Tibial nerve (tissue), 4 donors: Measurements from ENCODE around the gene SDCBP2. TPM values are rescaled to one million over a fixed set of nuclear protein-coding genes. Genes with fewer than 3 reads are reported as not detected.

Source experiments
- DNase-seq, 2 donors: peaks; one replicate each; pipeline ENCODE4 v3.0.0-alpha.2; 2019; ENCODE audit warnings: low spot score in 2 of 2
- H3K27ac ChIP-seq, 4 donors: fragments of 200-600 bp; sonication (generic) in 3 of 4; one replicate each; pipeline ENCODE4 v1.5.1; 2017 to 2019; ENCODE audit warnings: mild to moderate bottlenecking in 1 of 4
- H3K27me3 ChIP-seq, 2 donors: fragments of 200-600 bp; sonication (generic) in 1 of 2; one replicate each; pipeline versions ENCODE4 v1.5.1 to v1.6.0; 2017 to 2019
- H3K36me3 ChIP-seq, 3 donors: fragments of 200-600 bp; sonication (generic); one replicate each; pipeline ENCODE4 v1.5.1; 2018 to 2019
- H3K4me1 ChIP-seq, 4 donors: fragments of 200-600 bp; sonication (generic) in 3 of 4; one replicate each; pipeline ENCODE4 v1.5.1; 2017 to 2019
- H3K4me3 ChIP-seq, 4 donors: fragments of 200-600 bp; sonication (generic) in 3 of 4; one replicate each; pipeline ENCODE4 v1.5.1; 2017 to 2019; ENCODE audit warnings: mild to moderate bottlenecking in 1 of 4, moderate library complexity in 1 of 4
- H3K9me3 ChIP-seq, 4 donors: fragments of 200-600 bp; sonication (generic) in 3 of 4; one replicate each; pipeline ENCODE4 v1.5.1; 2017 to 2019
- EP300 ChIP-seq, 2 donors: sonication (generic); formaldehyde crosslinking; IDR thresholded peaks; one replicate each; pipeline ENCODE4 v1.6.1; 2017; ENCODE audit warnings: antibody characterized with exemption in 2 of 2, mild to moderate bottlenecking in 1 of 2
- POLR2A ChIP-seq, 2 donors: fragments of 450-650 bp; IDR thresholded peaks; one replicate each; pipeline ENCODE4 v1.6.1; 2017; ENCODE audit warnings: antibody characterized with exemption in 2 of 2, mild to moderate bottlenecking in 2 of 2, moderate library complexity in 2 of 2
- WGBS, 2 donors: methylation state at CpG; one replicate each; pipeline ENCODE4 v1.1.5; 2018; 5-methylcytosine and 5-hydroxymethylcytosine counted together
- total RNA-seq, 4 donors: library from RNA; depleted of rRNA; stranded (reverse); fragments of >200 nt; gene quantifications; one replicate each; pipeline ENCODE4 v1.1.0, GENCODE V29; 2016
- TF ChIP-seq, protein P1 (sequence below), 5 experiments: fragments of 200-600 bp in 3 of 5; fragments of 450-650 bp in 2 of 5; sonication (generic) in 3 of 5; IDR thresholded peaks; one replicate each; pipeline ENCODE4 v1.5.1; 2016 to 2019; ENCODE audit warnings: antibody characterized with exemption in 5 of 5, mild to moderate bottlenecking in 3 of 5, moderate library complexity in 2 of 5

Gene SDCBP2
- total RNA-seq, 4 donors from 2014 or later: 1.9 to 4.2 (median 2.9) TPM

- peaks cover 0 to 4% (median 0%) of the 10 kb centered on the region in 3 donors for H3K36me3 ChIP-seq
- H3K4me3 ChIP-seq: no peak overlapping the region
- DNase-seq: no peak
- no peak overlapping the region for H3K27ac ChIP-seq
- no peaks in the 10 kb centered on the region for H3K27me3 ChIP-seq
- no peaks in the 10 kb centered on the region for H3K4me1 ChIP-seq
- no peaks in the 10 kb centered on the region for H3K9me3 ChIP-seq
- TF ChIP-seq, protein P1, sequence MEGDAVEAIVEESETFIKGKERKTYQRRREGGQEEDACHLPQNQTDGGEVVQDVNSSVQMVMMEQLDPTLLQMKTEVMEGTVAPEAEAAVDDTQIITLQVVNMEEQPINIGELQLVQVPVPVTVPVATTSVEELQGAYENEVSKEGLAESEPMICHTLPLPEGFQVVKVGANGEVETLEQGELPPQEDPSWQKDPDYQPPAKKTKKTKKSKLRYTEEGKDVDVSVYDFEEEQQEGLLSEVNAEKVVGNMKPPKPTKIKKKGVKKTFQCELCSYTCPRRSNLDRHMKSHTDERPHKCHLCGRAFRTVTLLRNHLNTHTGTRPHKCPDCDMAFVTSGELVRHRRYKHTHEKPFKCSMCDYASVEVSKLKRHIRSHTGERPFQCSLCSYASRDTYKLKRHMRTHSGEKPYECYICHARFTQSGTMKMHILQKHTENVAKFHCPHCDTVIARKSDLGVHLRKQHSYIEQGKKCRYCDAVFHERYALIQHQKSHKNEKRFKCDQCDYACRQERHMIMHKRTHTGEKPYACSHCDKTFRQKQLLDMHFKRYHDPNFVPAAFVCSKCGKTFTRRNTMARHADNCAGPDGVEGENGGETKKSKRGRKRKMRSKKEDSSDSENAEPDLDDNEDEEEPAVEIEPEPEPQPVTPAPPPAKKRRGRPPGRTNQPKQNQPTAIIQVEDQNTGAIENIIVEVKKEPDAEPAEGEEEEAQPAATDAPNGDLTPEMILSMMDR (IDR thresholded peaks at IDR 0.05): no peak
- no peak for TF ChIP-seq EP300 (IDR thresholded peaks at IDR 0.05)
- TF ChIP-seq POLR2A (IDR thresholded peaks at IDR 0.05): no peak
- WGBS, 2 donors: 91 to 92% methylated on average over 6 of the region's 9 CpGs
Observed at GRCh38 chr20:1299522-1299921, 29.4 kb downstream of the SDCBP2 start.

DNA sequence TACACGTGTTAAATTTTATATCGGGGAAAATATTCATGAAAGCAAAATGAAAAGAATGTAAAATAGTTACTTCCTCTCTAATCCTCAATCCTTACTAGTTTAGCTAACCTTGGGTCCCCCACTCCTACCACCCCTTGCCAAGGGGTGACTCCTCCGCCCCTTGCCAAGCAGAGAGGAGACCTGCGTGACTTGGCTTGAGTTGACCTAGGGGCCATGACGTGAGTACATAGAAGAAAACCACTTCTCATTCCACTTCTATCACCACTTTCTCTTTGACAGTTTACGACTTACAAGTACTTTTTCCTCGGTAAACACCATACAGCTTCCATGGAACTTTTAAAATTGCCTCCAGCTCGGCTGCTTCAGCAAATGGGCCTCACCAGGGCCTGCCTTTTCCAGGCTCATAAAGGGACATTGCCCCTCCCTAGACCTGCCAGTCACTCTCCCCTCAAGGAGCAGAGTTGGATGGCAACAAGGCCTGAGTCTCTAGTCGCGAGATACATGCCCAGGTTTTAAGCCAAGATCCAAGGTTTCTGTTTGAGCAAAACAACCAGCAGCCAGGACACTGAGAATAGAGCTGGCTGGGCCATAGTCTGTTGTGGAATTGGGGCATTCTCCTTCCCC lies 29.9 kb downstream of the SDCBP2 start:
- WGBS, 2 donors: 80 to 81% methylated on average over 10 of the region's 10 CpGs
- TF ChIP-seq, protein P1 (IDR thresholded peaks at IDR 0.05): no peak
- TF ChIP-seq EP300 (IDR thresholded peaks at IDR 0.05): no peak
- TF ChIP-seq POLR2A (IDR thresholded peaks at IDR 0.05): no peak
- Histone ChIP-seq H3K36me3 (peaks cover 0 to 4% (median 0%) of the 10 kb centered on the region in 3 donors), H3K27me3 (no peaks in the 10 kb centered on the region), H3K4me1 (no peaks in the 10 kb centered on the region), H3K27ac (no peak overlapping the region), H3K4me3 (no peak overlapping the region), H3K9me3 (no peaks in the 10 kb centered on the region)
- DNase-seq: no peak

- peaks cover 0 to 4% (median 0%) of the 10 kb centered on the region in 3 donors for H3K36me3 ChIP-seq
- H3K27ac ChIP-seq: no peak overlapping the region
- H3K4me1 ChIP-seq: no peaks in the 10 kb centered on the region
- H3K27me3 ChIP-seq: no peaks in the 10 kb centered on the region
- no peak overlapping the region for H3K4me3 ChIP-seq
- TF ChIP-seq EP300 (IDR thresholded peaks at IDR 0.05): no peak
- TF ChIP-seq, protein P1 (IDR thresholded peaks at IDR 0.05): no peak
- TF ChIP-seq POLR2A (IDR thresholded peaks at IDR 0.05): no peak
- no peaks in the 10 kb centered on the region for H3K9me3 ChIP-seq
- DNase-seq: no peak
- WGBS, 2 donors: 88 to 97% methylated on average over 5 of the region's 5 CpGs
Observed at GRCh38 chr20:1298166-1298565, 30.8 kb downstream of the SDCBP2 start.

DNA sequence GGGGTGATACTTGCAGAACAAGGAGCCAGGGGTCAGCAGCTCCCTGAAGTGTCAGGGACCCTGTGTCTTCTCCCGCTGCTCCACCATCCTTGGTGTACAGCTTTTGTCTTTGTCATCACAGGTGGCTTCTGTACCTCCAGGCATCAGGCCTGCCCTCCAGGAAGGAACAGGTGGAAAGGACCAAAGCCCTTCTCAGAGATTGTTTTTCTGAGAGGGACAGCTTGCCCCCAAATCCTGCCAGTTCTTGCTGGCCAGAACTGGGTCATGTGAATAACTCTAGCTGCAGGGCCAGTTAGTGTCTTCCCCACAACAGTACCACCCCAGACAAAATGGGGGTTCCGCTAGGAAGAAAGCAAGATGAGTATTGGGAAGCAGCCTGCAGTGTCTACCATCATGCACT lies 31.5 kb downstream of the SDCBP2 start:
- Histone ChIP-seq H3K4me3 (no peak overlapping the region), H3K4me1 (no peaks in the 10 kb centered on the region), H3K27me3 (no peaks in the 10 kb centered on the region), H3K9me3 (no peaks in the 10 kb centered on the region), H3K36me3 (peaks cover 0 to 4% (median 0%) of the 10 kb centered on the region in 3 donors), H3K27ac (no peak overlapping the region)
- TF ChIP-seq, protein P1 (IDR thresholded peaks at IDR 0.05): no peak
- no peak for TF ChIP-seq POLR2A (IDR thresholded peaks at IDR 0.05)
- no peak for TF ChIP-seq EP300 (IDR thresholded peaks at IDR 0.05)
- no peak for DNase-seq
- WGBS, 2 donors: 93 to 100% methylated on average over 2 of the region's 2 CpGs

GRCh38 chr20:1296922-1297321 lies 32.0 kb downstream of the SDCBP2 start:
- Histone ChIP-seq H3K27ac (no peak overlapping the region), H3K36me3 (peaks cover 0 to 4% (median 0%) of the 10 kb centered on the region in 3 donors), H3K9me3 (no peaks in the 10 kb centered on the region), H3K4me3 (no peak overlapping the region), H3K4me1 (no peaks in the 10 kb centered on the region), H3K27me3 (no peaks in the 10 kb centered on the region)
- 91 to 93% methylated on average over 13 to 14 of the region's 14 CpGs for WGBS, 2 donors
- DNase-seq: no peak
- TF ChIP-seq POLR2A (IDR thresholded peaks at IDR 0.05) (no peak), EP300 (IDR thresholded peaks at IDR 0.05) (no peak)
- TF ChIP-seq, protein P1 (IDR thresholded peaks at IDR 0.05): no peak
